Measurements from ENCODE around the gene KCNJ5.

Gene KCNJ5

GRCh38 chr11:128946648-128947047, 55.5 kb downstream of the KCNJ5 start:
- no peak for DNase-seq (ENCODE audit: extremely low read depth in 1 of 2, low read depth in 1 of 2)

GRCh38 chr11:128947773-128948172, 56.6 kb downstream of the KCNJ5 start:
- DNase-seq (ENCODE audit: extremely low read depth in 1 of 2, low read depth in 1 of 2): no peak

GRCh38 chr11:128948583-128948982, 57.4 kb downstream of the KCNJ5 start:
- no peak for DNase-seq (ENCODE audit: extremely low read depth in 1 of 2, low read depth in 1 of 2)

- no peak for DNase-seq (ENCODE audit: extremely low read depth in 1 of 2, low read depth in 1 of 2)
Observed at GRCh38 chr11:128949791-128950454, 58.8 kb downstream of the KCNJ5 start.

GRCh38 chr11:128953151-128953550, 62.0 kb downstream of the KCNJ5 start:
- no peak for DNase-seq (ENCODE audit: extremely low read depth in 1 of 2, low read depth in 1 of 2)

- DNase-seq (ENCODE audit: extremely low read depth in 1 of 2, low read depth in 1 of 2): no peak
Observed at GRCh38 chr11:128955636-128956035, 64.5 kb downstream of the KCNJ5 start.

GRCh38 chr11:128956401-128957201, 65.4 kb downstream of the KCNJ5 start:
- DNase-seq (ENCODE audit: extremely low read depth in 1 of 2, low read depth in 1 of 2): no peak

- no peak for DNase-seq (ENCODE audit: extremely low read depth in 1 of 2, low read depth in 1 of 2)
Observed at GRCh38 chr11:128957202-128957482, 66.0 kb downstream of the KCNJ5 start.

GRCh38 chr11:128961645-128962044, 70.5 kb downstream of the KCNJ5 start:
- DNase-seq (ENCODE audit: extremely low read depth in 1 of 2, low read depth in 1 of 2): no peak

GRCh38 chr11:128962896-128963295, 71.7 kb downstream of the KCNJ5 start:
- DNase-seq (ENCODE audit: extremely low read depth in 1 of 2, low read depth in 1 of 2): no peak

- DNase-seq (ENCODE audit: extremely low read depth in 1 of 2, low read depth in 1 of 2): no peak
Observed at GRCh38 chr11:128963744-128964325, 72.7 kb downstream of the KCNJ5 start.

GRCh38 chr11:128964463-128964930, 73.3 kb downstream of the KCNJ5 start:
- DNase-seq (ENCODE audit: extremely low read depth in 1 of 2, low read depth in 1 of 2): no peak

GRCh38 chr11:128965485-128965884, 74.3 kb downstream of the KCNJ5 start:
- DNase-seq (ENCODE audit: extremely low read depth in 1 of 2, low read depth in 1 of 2): no peak

- no peak for DNase-seq (ENCODE audit: extremely low read depth in 1 of 2, low read depth in 1 of 2)
Observed at GRCh38 chr11:128967578-128967977, 76.4 kb downstream of the KCNJ5 start.

- DNase-seq (ENCODE audit: extremely low read depth in 1 of 2, low read depth in 1 of 2): no peak
Observed at GRCh38 chr11:128968916-128969315, 77.8 kb downstream of the KCNJ5 start.

All from stimulated activated CD8-positive, alpha-beta memory T cell treated with anti-CD3 and anti-CD28 coated beads, Interleukin-7, amount 100 ng/mL, for 48 hours (primary cell).